Liver (tissue), 9 donors: ENCODE measurements around the gene BCAS4. TPM values are rescaled to one million over a fixed set of nuclear protein-coding genes. Genes with fewer than 3 reads are reported as not detected.

Experiments used
- DNase-seq: peaks from one replicate; pipeline ENCODE4 v3.0.0-alpha.2; 2017; ENCODE audit warnings: low spot score
- H3K27ac ChIP-seq, 2 donors: one replicate each; pipeline ENCODE4 v1.7.0; 2013; ENCODE audit warnings: inconsistent platforms in 2 of 2, low read length in 2 of 2, control low read depth in 1 of 2, low read depth in 1 of 2, mild to moderate bottlenecking in 1 of 2
- H3K27me3 ChIP-seq, 4 donors: one replicate each; pipeline versions ENCODE4 v1.6.1 to v1.7.0; 2013; ENCODE audit warnings: low read length in 3 of 4, inconsistent platforms in 1 of 4, mild to moderate bottlenecking in 1 of 4, moderate library complexity in 1 of 4; ENCODE audit not compliant: control insufficient read depth in 4 of 4, insufficient read depth in 4 of 4
- H3K36me3 ChIP-seq, 4 donors: one replicate each; pipeline versions ENCODE4 v1.6.1 to v1.7.0; 2013; ENCODE audit warnings: low read length in 3 of 4, mild to moderate bottlenecking in 3 of 4, low read depth in 1 of 4, moderate library complexity in 1 of 4; ENCODE audit not compliant: control insufficient read depth in 4 of 4, insufficient read depth in 3 of 4
- H3K4me1 ChIP-seq, 4 donors: one replicate each; pipeline versions ENCODE4 v1.6.1 to v1.7.0; 2013; ENCODE audit warnings: low read length in 3 of 4, mild to moderate bottlenecking in 3 of 4, moderate library complexity in 1 of 4; ENCODE audit not compliant: control insufficient read depth in 4 of 4, insufficient read depth in 4 of 4
- H3K4me3 ChIP-seq, 3 donors: one replicate each; pipeline versions ENCODE4 v1.6.1 to v1.7.0; 2013; ENCODE audit warnings: low read length in 3 of 3, control low read depth in 1 of 3, low read depth in 1 of 3, mild to moderate bottlenecking in 1 of 3
- H3K9ac ChIP-seq, 2 donors: one replicate each; pipeline ENCODE4 v1.7.0; 2013; ENCODE audit warnings: low read length in 2 of 2, mild to moderate bottlenecking in 2 of 2, moderate library complexity in 2 of 2, control low read depth in 1 of 2, low read depth in 1 of 2
- H3K9me3 ChIP-seq, 4 donors: one replicate each; pipeline versions ENCODE4 v1.6.1 to v1.7.0; 2013; ENCODE audit warnings: low read length in 3 of 4; ENCODE audit not compliant: control insufficient read depth in 4 of 4
- ATF3 ChIP-seq: IDR thresholded peaks from 2 replicates; pipeline ENCODE4 v1.6.1; 2016; ENCODE audit warnings: antibody characterized with exemption
- CTCF ChIP-seq: fragments of 150-350 bp; IDR thresholded peaks from 2 replicates; pipeline ENCODE4 v1.5.1; 2017; ENCODE audit warnings: improper control_type of control experiment, low read depth, low read length; ENCODE audit not compliant: missing input control
- EGR1 ChIP-seq, 2 donors: IDR thresholded peaks; 2 replicates each; pipeline ENCODE4 v1.6.1; 2016 to 2018; ENCODE audit warnings: antibody characterized with exemption in 2 of 2, low read depth in 2 of 2
- FOXA1 ChIP-seq: IDR thresholded peaks from 2 replicates; pipeline ENCODE4 v1.6.1; 2016; ENCODE audit warnings: antibody characterized with exemption
- FOXA2 ChIP-seq: IDR thresholded peaks from 2 replicates; pipeline ENCODE4 v1.6.1; 2016; ENCODE audit warnings: antibody characterized with exemption
- GABPA ChIP-seq, 2 donors: IDR thresholded peaks in 1 of 2; conservative IDR thresholded peaks in 1 of 2; 2 replicates each; pipeline ENCODE4 v1.6.1; 2016; ENCODE audit warnings: antibody characterized with exemption in 2 of 2, mild to moderate bottlenecking in 1 of 2, moderate library complexity in 1 of 2
- HNF4A ChIP-seq, 2 donors: conservative IDR thresholded peaks; 2 replicates each; pipeline ENCODE4 v1.6.1; 2016; ENCODE audit warnings: antibody characterized with exemption in 2 of 2, mild to moderate bottlenecking in 2 of 2
- HNF4G ChIP-seq: IDR thresholded peaks from 2 replicates; pipeline ENCODE4 v1.6.1; 2016; ENCODE audit warnings: antibody characterized with exemption
- JUND ChIP-seq, 2 donors: IDR thresholded peaks; 2 replicates each; pipeline ENCODE4 v1.6.1; 2016; ENCODE audit warnings: antibody characterized with exemption in 2 of 2
- MAX ChIP-seq: IDR thresholded peaks from 2 replicates; pipeline ENCODE4 v1.6.1; 2016; ENCODE audit warnings: antibody characterized with exemption
- NR2F2 ChIP-seq: IDR thresholded peaks from 2 replicates; pipeline ENCODE4 v1.6.1; 2016; ENCODE audit warnings: antibody characterized with exemption
- RAD21 ChIP-seq, 2 donors: IDR thresholded peaks; 2 replicates each; pipeline ENCODE4 v1.6.1; 2016; ENCODE audit warnings: antibody characterized with exemption in 2 of 2, mild to moderate bottlenecking in 2 of 2
- REST ChIP-seq: IDR thresholded peaks from 2 replicates; pipeline ENCODE4 v1.6.1; 2016; ENCODE audit warnings: antibody characterized with exemption, mild to moderate bottlenecking
- RXRA ChIP-seq, 2 donors: IDR thresholded peaks; 2 replicates each; pipeline ENCODE4 v1.6.1; 2017 to 2018; ENCODE audit warnings: antibody characterized with exemption in 2 of 2, mild to moderate bottlenecking in 1 of 2
- SP1 ChIP-seq: IDR thresholded peaks from 2 replicates; pipeline ENCODE4 v1.6.1; 2018; ENCODE audit warnings: antibody characterized with exemption, mild to moderate bottlenecking
- TAF1 ChIP-seq: conservative IDR thresholded peaks from 2 replicates; pipeline ENCODE4 v1.6.1; 2016; ENCODE audit warnings: antibody characterized with exemption, mild to moderate bottlenecking
- YY1 ChIP-seq: IDR thresholded peaks from 2 replicates; pipeline ENCODE4 v1.6.1; 2016; ENCODE audit warnings: antibody characterized with exemption, mild to moderate bottlenecking
- ZBTB33 ChIP-seq: IDR thresholded peaks from 2 replicates; pipeline ENCODE4 v1.6.1; 2016; ENCODE audit warnings: antibody characterized with exemption
- WGBS: extraction: QIAGEN DNeasy Blood & Tissue Kit; methylation state at CpG from one replicate; pipeline ENCODE4 v1.1.7; 2013; 5-methylcytosine and 5-hydroxymethylcytosine counted together
- polyA plus RNA-seq, 2 donors: library from polyadenylated mRNA; stranded (reverse) in 1 of 2; unstranded in 1 of 2; fragments of 200-250 nt in 1 of 2; fragments of >200 nt in 1 of 2; fragmentation: Nextera tagmentation in 1 of 2; extraction: Ambion mirVana in 1 of 2; gene quantifications; one replicate each; pipeline versions ENCODE4 v1.2.1 to v1.2.3, GENCODE V29; 2013 to 2015
- total RNA-seq, 2 donors: library from RNA; depleted of rRNA; stranded (reverse); fragments of >200 nt; gene quantifications; one replicate each; pipeline ENCODE4 v1.2.3, GENCODE V29; 2014
- donor health status: healthy.
- donor health status: healthy.
- donor health status: healthy.
- donor health status: healthy.
- donor health status: healthy.

Gene BCAS4
- total and polyA plus RNA-seq, 4 donors = 0.25 to 0.50 (median 0.47) TPM

- TF ChIP-seq GABPA (IDR thresholded peaks at IDR 0.05 in 1 of 2, conservative IDR thresholded peaks at IDR 0.05 in 1 of 2) (no peak), NR2F2 (no peak)
Observed at GRCh38 chr20:50866036-50866685, 71.3 kb downstream of the BCAS4 start (continued).

GRCh38 chr20:50866831-50867230 lies 72.0 kb downstream of the BCAS4 start:
- 97% methylated on average over 9 of the region's 9 CpGs for WGBS
- Histone ChIP-seq H3K9ac (no peak overlapping the region), H3K4me3 (no peak overlapping the region), H3K36me3 (no peaks in the 10 kb centered on the region), H3K27me3 (no peaks in the 10 kb centered on the region), H3K4me1 (no peaks in the 10 kb centered on the region), H3K27ac (no peak overlapping the region), H3K9me3 (no peaks in the 10 kb centered on the region)
- TF ChIP-seq EGR1 (IDR thresholded peaks at IDR 0.05; ENCODE audit: low read depth in 2 of 2) (no peak), RAD21 (IDR thresholded peaks at IDR 0.05) (no peak), CTCF (no peak), MAX (no peak), ATF3 (no peak), HNF4G (no peak), JUND (IDR thresholded peaks at IDR 0.05) (no peak), RXRA (IDR thresholded peaks at IDR 0.05) (no peak), GABPA (IDR thresholded peaks at IDR 0.05 in 1 of 2, conservative IDR thresholded peaks at IDR 0.05 in 1 of 2) (no peak), YY1 (no peak), NR2F2 (no peak), REST (no peak), HNF4A (conservative IDR thresholded peaks at IDR 0.05) (no peak), SP1 (no peak)
- no peak for DNase-seq

- Histone ChIP-seq H3K27me3 (no peaks in the 10 kb centered on the region), H3K9me3 (no peaks in the 10 kb centered on the region), H3K36me3 (no peaks in the 10 kb centered on the region), H3K4me1 (no peaks in the 10 kb centered on the region), H3K27ac (no peak overlapping the region), H3K9ac (no peak overlapping the region), H3K4me3 (no peak overlapping the region)
- WGBS = 97% methylated on average over 6 of the region's 6 CpGs
- no peak for TF ChIP-seq FOXA2
- no peak for TF ChIP-seq ZBTB33
- TF ChIP-seq RXRA (IDR thresholded peaks at IDR 0.05) = no peak
- no peak for TF ChIP-seq GABPA (IDR thresholded peaks at IDR 0.05 in 1 of 2, conservative IDR thresholded peaks at IDR 0.05 in 1 of 2)
- no peak for TF ChIP-seq ATF3
- TF ChIP-seq SP1 = no peak
- TF ChIP-seq NR2F2 = no peak
- TF ChIP-seq YY1 = no peak
- no peak for TF ChIP-seq TAF1
- no peak for TF ChIP-seq FOXA1
- TF ChIP-seq MAX = no peak
- no peak for TF ChIP-seq HNF4A (conservative IDR thresholded peaks at IDR 0.05)
- DNase-seq = no peak
Observed at GRCh38 chr20:50867805-50868204, 72.9 kb downstream of the BCAS4 start.
